ENCODE measurements around the gene IGFBP7. TPM values are rescaled to one million over a fixed set of nuclear protein-coding genes. Genes with fewer than 3 reads are reported as not detected.
A peak's percentile ranks its signal among the peaks of the same experiment; 100 is the strongest.

Gene IGFBP7
- total RNA-seq, 1 experiment from 2014 or later: not detected

GRCh38 chr4:57154926-57155325 is 44.7 kb upstream of the IGFBP7 start:
- TF ChIP-seq EZH2 (IDR thresholded peaks at IDR 0.05; ENCODE audit: borderline replicate concordance, low read depth, low read length, poor library complexity, severe bottlenecking): no peak
- TF ChIP-seq CTCF (conservative IDR thresholded peaks at IDR 0.05; ENCODE audit: low read depth, low read length): no peak
- intact Hi-C loops (cut with micrococcal nuclease; ENCODE audit: unreplicated experiment): no loop called here

GRCh38 chr4:57154191-57154590 is 44.0 kb upstream of the IGFBP7 start:
- Histone ChIP-seq H3K4me1 (ENCODE audit: insufficient read depth, low read length, poor library complexity, severe bottlenecking) (no peaks in the 10 kb centered on the region), H3K4me3 (ENCODE audit: low read depth, low read length, poor library complexity, severe bottlenecking) (no peak overlapping the region), H3K27ac (ENCODE audit: low read depth, low read length, poor library complexity, severe bottlenecking) (no peak overlapping the region), H3K9me3 (ENCODE audit: low read depth, low read length, poor library complexity, severe bottlenecking) (no peaks in the 10 kb centered on the region), H3K27me3 (replicated peaks; ENCODE audit: insufficient read depth, low read depth, low read length, poor library complexity) (no peaks in the 10 kb centered on the region), H3K36me3 (ENCODE audit: insufficient read depth, low read length, poor library complexity, severe bottlenecking) (no peaks in the 10 kb centered on the region)
- POLR2A ChIA-PET (ENCODE audit: low non-redundant PET): no interaction called here
- CTCF ChIA-PET: no interaction called here
- intact Hi-C loops (cut with micrococcal nuclease; ENCODE audit: unreplicated experiment): no loop called here
- DNase-seq (ENCODE audit: low spot score): peak; percentile 27
- BruUV-seq (replicated peaks): no TSS peak
- TF ChIP-seq EZH2 (IDR thresholded peaks at IDR 0.05; ENCODE audit: borderline replicate concordance, low read depth, low read length, poor library complexity, severe bottlenecking) (no peak), CTCF (conservative IDR thresholded peaks at IDR 0.05; ENCODE audit: low read depth, low read length) (no peak)

More at GRCh38 chr4:57154926-57155325, 44.7 kb upstream of the IGFBP7 start:
- POLR2A ChIA-PET (ENCODE audit: low non-redundant PET): no interaction called here
- no peaks in the 10 kb centered on the region for H3K27me3 ChIP-seq (replicated peaks; ENCODE audit: insufficient read depth, low read depth, low read length, poor library complexity)
- H3K27ac ChIP-seq (ENCODE audit: low read depth, low read length, poor library complexity, severe bottlenecking): no peak overlapping the region
- no peaks in the 10 kb centered on the region for H3K4me1 ChIP-seq (ENCODE audit: insufficient read depth, low read length, poor library complexity, severe bottlenecking)
- no peaks in the 10 kb centered on the region for H3K9me3 ChIP-seq (ENCODE audit: low read depth, low read length, poor library complexity, severe bottlenecking)
- no TSS peak for BruUV-seq (replicated peaks)
- H3K4me3 ChIP-seq (ENCODE audit: low read depth, low read length, poor library complexity, severe bottlenecking): no peak overlapping the region
- DNase-seq (ENCODE audit: low spot score): no peak
- no peaks in the 10 kb centered on the region for H3K36me3 ChIP-seq (ENCODE audit: insufficient read depth, low read length, poor library complexity, severe bottlenecking)
- CTCF ChIA-PET: no interaction called here

DNA sequence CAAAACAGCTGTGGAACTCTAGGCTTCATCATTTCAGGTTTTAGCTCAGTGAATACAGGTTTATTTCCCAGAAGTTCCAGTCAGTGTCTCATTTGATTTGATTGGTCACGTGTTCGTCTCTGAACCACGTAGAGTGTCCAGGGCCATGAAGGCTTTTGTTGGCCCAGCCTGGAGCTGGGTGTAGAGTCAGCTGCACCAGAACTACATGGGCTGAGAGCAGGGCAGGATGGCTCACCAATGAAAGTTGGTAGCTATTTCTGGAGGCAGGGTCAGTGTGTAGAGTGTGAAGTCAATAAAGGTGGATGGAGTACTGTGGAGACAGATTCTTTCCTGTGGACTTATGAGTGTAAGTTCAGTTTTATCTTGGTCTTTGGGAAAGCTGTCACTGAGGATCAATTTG is 43.0 kb upstream of the IGFBP7 start:
- intact Hi-C loops (cut with micrococcal nuclease; ENCODE audit: unreplicated experiment): no loop called here
- no TSS peak for BruUV-seq (replicated peaks)
- DNase-seq (ENCODE audit: low spot score): no peak
- Histone ChIP-seq H3K4me1 (ENCODE audit: insufficient read depth, low read length, poor library complexity, severe bottlenecking) (no peaks in the 10 kb centered on the region), H3K27ac (ENCODE audit: low read depth, low read length, poor library complexity, severe bottlenecking) (no peak overlapping the region), H3K36me3 (ENCODE audit: insufficient read depth, low read length, poor library complexity, severe bottlenecking) (no peaks in the 10 kb centered on the region), H3K4me3 (ENCODE audit: low read depth, low read length, poor library complexity, severe bottlenecking) (no peak overlapping the region), H3K9me3 (ENCODE audit: low read depth, low read length, poor library complexity, severe bottlenecking) (no peaks in the 10 kb centered on the region), H3K27me3 (replicated peaks; ENCODE audit: insufficient read depth, low read depth, low read length, poor library complexity) (no peaks in the 10 kb centered on the region)
- CTCF ChIA-PET: no interaction called here
- TF ChIP-seq CTCF (conservative IDR thresholded peaks at IDR 0.05; ENCODE audit: low read depth, low read length) (no peak), EZH2 (IDR thresholded peaks at IDR 0.05; ENCODE audit: borderline replicate concordance, low read depth, low read length, poor library complexity, severe bottlenecking) (no peak)
- POLR2A ChIA-PET (ENCODE audit: low non-redundant PET): no interaction called here

All from A673 (cell line).